CD4-positive, alpha-beta T cell treated with Interferon gamma for 1 hour (primary cell): Measurements from ENCODE around the gene ACKR3.
A peak's percentile ranks its signal among the peaks of the same experiment; 100 is the strongest.

ENCODE experiments used
- DNase-seq: peaks from one replicate; pipeline ENCODE4 v3.0.0-alpha.2; 2020

Gene ACKR3

GRCh38 chr2:236569573-236569973, at the start of gene ACKR3:
Gene ACKR3, plus strand, starts transcription at chr2:236569825. Its CDS starts 10,641 bp downstream, at chr2:236580466.
- DNase-seq = peak; percentile 85

DNA sequence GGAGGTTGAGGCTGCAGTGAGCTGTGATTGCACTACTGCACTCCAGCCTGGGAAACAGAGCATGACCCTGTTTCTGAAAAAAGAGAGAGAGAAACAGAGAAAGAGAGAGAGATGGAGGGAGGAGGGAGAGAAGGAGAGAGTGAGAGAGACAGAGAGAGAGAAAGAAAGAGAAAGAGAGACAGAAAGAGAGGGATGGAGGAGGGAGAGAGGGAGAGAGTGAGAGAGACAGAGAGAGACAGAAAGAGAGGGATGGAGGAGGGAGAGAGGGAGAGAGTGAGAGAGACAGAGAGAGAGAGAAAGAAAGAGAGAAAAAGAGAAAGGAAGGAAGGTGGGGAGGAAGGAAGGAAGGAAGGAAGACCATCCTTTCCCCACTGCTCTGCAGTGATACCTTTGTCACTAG, 48.1 kb upstream of the ACKR3 start:
- DNase-seq = no peak

DNA sequence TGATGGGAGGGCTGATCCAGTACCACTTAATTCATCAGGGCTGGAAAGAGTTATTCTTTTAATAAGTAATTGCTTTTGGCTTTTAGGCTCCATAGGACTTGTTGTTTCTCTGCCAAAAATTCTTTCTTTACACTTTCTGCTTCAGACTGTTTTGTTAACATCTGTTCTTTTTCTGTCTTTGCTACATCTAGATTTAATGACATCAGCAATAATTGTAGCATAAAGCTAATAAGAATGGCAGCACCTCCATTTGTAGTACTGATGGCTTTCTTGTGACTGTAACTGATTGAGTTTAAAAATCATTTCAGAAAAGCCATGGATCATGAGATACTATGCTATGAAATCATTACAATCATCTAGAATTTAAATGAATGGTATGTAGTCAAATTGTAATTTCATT, 46.4 kb upstream of the ACKR3 start:
- DNase-seq = no peak

DNA sequence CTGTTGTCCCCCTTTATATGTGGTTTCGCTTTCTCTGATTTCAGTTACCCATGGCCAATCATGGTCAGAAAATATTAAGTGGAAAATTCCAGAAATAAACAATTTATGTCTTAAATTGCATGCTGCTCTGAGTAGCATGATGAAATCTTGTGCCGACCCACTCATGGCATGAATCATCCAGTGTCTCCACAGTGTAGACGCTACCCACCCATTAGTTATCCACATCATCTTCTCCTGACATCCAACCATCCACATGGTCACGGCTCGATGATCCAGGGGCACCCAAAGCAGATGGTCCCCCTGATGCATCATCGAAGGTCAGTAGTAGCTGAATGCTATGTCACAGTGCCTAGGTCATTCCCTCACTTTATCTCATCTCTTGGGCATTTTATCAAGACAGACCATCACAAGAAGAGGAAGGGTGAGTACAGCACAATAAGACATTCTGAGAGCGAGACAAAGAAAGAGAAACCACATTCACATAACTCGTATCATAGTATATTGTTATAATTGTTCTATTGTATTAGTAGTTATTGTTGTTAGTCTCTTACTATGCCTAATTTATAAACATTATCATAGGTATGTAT, 44.1 kb upstream of the ACKR3 start:
- no peak for DNase-seq

- no peak for DNase-seq
These were observed 43.0 kb upstream of the ACKR3 start for GRCh38 chr2:236526455-236527158.

DNA sequence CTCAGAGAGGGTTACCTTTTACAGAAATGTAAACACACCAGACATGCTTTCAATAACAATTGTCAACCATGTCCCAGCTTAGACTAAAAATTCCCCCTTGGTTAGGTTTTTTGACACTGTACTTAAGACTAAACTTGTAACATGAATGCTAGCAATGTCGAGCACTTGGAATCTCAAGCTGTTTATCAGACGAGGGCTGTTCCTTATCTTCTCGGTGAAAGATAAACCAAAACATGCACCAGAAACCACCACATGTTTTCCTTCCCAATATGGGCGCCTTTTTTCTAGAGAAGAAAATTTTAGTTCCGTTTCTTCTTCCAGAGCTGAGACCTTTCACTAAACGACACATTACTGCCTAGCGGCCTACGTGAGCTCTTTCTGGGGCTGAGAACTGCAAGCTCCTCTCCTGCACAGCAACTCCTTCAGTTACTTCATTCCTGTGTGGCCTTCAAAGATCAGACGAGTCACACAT, 42.4 kb upstream of the ACKR3 start:
- DNase-seq = no peak

DNA sequence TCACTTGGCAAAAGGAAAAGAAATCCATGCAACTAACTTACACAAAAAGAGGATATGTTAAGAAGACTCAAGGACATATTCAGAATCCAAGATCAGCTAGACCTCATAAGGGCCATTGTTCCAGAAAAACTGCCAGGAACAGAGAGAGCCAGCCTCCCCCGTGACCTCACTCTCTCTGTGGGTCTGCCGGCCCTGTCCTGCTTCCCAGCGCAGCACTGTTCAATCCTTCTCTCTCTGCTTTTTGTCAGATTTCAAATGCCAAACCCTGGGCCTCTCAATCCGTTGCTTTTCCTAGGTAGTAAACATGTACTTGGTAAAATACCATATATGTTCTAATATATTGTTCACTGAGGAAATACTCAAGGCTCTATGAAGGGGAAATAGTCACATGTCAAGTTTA, 40.0 kb upstream of the ACKR3 start:
- DNase-seq = no peak

- no peak for DNase-seq
These were observed 39.1 kb upstream of the ACKR3 start for GRCh38 chr2:236530512-236530911.

DNA sequence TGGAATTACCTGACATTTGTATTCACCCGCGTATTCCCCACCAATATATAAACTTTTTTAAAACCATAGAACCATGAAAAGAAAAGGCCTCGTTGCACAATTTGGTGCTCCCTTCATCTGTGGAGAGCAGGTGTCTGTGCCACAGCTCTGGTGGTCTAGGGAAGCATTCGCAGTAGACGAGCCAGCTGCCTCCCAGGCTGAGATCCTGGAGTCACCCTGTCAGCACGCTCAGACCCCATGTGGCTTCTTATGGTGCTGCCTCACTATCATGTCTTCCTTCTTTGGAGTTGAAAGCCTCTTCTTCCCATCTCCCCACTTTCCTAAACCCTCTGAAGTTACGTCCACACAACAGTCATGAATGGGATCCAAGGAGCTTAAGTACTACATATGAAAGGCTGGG, 38.4 kb upstream of the ACKR3 start:
- no peak for DNase-seq

- DNase-seq = no peak
These were observed 37.6 kb upstream of the ACKR3 start for GRCh38 chr2:236531996-236532395.

GRCh38 chr2:236533343-236533742, 36.3 kb upstream of the ACKR3 start:
- DNase-seq = no peak

DNA sequence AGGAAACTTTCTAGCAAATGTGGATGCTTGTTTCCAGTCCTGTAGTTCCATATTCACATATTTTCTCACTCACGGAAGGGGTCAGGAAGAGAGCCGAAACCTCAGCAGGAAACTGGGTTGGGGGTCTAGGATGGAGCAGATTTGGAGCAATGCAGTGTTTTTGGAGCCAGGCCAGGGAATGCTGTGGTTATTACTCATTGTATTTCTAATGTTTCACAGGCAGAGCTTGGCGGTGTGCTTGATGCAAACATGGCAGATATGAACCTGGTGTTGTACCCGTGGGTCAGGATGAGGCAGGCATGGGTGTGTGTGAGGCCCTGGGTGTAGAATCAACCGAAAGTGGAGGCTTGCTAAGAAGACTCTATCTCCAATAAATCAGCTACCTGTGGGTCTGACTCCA, 34.6 kb upstream of the ACKR3 start:
- no peak for DNase-seq

DNA sequence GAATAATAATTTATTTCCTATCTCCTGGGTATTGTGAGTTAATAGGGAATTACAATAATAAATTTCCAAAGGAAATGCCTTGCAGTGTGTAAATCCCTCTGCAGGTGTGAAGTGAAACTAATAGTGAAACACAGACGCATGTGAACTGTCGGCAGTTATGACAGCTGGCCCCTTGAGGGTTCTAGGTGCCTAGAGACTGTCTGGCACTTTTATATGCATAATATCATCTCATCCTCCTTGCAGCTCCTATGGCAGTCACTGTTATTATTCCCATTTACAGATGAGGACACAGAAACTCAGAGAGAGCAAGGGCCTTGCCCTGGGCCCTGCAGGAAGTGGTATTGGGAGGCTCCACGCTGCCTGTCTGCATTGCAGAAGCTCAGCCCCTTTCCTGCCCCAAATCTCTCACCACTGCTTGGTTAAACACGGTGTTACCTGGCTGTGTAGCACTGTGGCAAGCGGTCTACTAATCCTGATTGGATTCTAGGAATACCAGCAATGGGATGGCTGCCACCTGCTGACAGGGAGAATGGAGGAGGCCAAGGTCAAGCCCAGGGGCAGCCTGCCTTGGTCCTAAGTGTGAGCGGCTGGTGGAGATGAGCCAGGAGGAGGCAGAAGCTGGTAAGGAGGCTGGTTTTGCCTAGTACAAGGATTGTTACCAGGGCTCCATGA, 32.8 kb upstream of the ACKR3 start:
- peak; percentile 29 for DNase-seq

DNA sequence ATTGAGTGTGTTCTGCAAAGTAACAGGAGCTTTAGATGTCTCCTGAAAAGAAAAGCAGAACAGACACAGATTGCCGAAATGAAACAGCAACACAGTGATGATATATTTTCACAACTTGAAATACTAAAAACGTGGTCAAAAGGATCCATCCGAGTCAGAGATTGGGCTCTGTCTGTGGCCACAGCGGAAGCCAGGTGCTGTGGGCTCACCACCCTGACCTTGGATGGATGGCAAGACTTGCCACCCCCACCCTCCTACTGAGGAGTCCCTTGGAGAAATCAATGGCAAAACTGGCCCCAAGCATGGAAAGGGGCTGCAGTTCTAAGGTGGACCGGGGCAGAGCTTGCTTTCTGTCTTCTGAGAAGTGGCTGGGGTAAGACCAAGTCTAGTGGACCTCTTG, 31.4 kb upstream of the ACKR3 start:
- no peak for DNase-seq

GRCh38 chr2:236541008-236541562, 28.5 kb upstream of the ACKR3 start:
- DNase-seq = no peak

GRCh38 chr2:236544362-236544761, 25.3 kb upstream of the ACKR3 start:
- no peak for DNase-seq

- peak; percentile 28 for DNase-seq
These were observed 24.4 kb upstream of the ACKR3 start for GRCh38 chr2:236545248-236545658.

DNA sequence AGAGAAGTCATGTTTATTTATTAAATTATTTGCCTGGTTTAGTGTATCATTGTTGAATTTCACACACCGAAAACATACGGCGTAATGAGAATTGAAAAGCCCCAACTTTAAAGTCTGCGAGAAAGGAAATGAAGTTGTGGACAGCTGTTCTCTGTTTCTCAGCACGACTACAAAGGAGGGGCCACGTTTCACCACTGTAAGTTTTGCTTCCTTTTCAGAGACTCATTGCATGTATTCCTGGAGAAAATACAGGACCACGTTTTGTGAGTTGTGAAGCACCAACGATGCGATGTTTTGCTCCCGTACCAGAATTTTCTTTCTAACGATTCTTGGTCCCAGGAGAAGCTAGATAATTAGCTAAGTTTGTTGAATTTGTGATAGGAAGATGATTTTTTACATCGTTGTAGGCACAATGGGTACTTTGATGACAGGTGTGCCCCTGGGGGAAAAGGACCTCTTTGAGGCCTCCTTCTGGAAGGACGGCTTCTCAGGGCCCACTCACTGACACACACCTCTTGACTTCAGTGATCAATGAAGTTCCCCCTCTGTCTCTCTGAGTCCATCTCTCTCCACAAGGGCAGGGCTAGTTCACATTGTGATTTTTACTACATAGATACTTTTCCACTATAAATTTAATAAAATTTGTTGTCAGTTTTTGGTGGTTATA, 23.7 kb upstream of the ACKR3 start:
- no peak for DNase-seq

GRCh38 chr2:236546561-236547002, 23.0 kb upstream of the ACKR3 start:
- DNase-seq = peak; percentile 27

- DNase-seq = no peak
These were observed 21.9 kb upstream of the ACKR3 start for GRCh38 chr2:236547725-236548124.

DNA sequence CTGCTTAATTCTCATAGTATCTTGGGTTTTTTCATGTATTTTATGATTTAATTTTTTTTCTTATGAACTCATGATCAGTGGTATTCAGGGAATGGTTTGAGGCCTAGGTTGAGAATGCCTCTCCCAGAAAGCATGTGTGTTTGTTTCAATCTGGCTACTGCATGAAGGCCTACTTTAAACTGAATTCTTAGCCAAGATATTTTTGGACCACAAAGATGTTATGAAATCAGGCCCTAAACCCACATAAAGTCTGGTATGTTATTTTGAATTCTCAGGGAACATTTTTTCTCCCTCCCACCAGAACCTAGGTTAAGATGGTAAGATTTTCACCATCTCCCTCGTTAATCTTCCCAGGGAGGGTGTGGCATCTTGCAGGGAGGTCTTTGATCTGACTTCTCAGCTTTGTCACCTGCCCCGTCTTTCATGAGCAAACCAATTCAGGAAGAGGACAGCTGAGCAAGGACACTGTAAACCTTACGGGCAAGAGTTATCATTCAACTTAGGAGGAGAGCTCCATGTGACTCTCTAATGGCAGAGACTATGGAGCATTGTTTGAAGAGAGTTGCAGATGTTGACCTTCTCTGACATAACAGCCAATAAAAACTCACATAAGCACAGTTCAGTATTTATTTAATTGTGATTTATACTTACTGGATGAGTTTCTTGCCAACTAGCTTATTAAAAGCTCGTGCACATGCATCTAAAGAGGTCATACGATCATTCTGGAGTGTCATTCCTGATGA, 21.3 kb upstream of the ACKR3 start:
- DNase-seq = no peak

DNA sequence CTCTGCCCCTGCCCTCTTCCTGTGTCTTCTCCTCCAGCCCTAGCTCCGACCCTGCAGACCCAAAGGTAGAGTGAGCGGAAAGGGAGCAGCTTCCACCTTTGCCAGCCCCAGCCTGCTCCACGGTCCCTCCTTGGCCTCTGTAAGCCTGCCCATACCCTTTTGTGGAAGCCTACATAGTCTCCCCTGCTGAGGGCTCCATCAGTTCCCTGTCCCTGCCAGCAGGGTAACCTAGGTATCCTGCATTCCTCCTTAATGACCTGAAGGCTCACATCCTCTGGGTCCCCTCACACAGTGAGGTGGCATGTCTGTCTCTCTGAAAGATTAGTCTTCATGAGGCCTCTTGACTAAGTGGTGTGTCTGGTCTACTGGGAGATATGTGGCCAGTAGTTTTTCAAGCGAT, 20.5 kb upstream of the ACKR3 start:
- DNase-seq = no peak

GRCh38 chr2:236550290-236550689, 19.3 kb upstream of the ACKR3 start:
- DNase-seq = no peak
